ENCODE results near the gene DPPA4.
"Not testable (repeated sequence)": the region's sequence is repeated elsewhere in the genome, so short reads cannot be mapped to it uniquely, and the experiment has no call there.

DPPA4 gene

GRCh38 chr3:109337393-109337792 is at the start of gene DPPA4:
Gene DPPA4, minus strand, starts transcription at chr3:109337546. Its CDS starts 29 bp downstream, at chr3:109337517.
- DNase-seq: no peak

- no peak for DNase-seq
Observed at GRCh38 chr3:109385442-109386318, 48.3 kb upstream of the DPPA4 start.

GRCh38 chr3:109384164-109384563 is 46.8 kb upstream of the DPPA4 start:
- no peak for DNase-seq

GRCh38 chr3:109382588-109382987 is 45.2 kb upstream of the DPPA4 start:
- no peak for DNase-seq

GRCh38 chr3:109375975-109376374 is 38.6 kb upstream of the DPPA4 start:
- no peak for DNase-seq

GRCh38 chr3:109374434-109374833 is 37.1 kb upstream of the DPPA4 start:
- DNase-seq: not testable (repeated sequence)

- DNase-seq: no peak
Observed at GRCh38 chr3:109373933-109374332, 36.6 kb upstream of the DPPA4 start.

- DNase-seq: no peak
Observed at GRCh38 chr3:109372639-109373038, 35.3 kb upstream of the DPPA4 start.

GRCh38 chr3:109369510-109369909 is 32.2 kb upstream of the DPPA4 start:
- DNase-seq: no peak

GRCh38 chr3:109364088-109364487 is 26.7 kb upstream of the DPPA4 start:
- no peak for DNase-seq

GRCh38 chr3:109363634-109364033 is 26.3 kb upstream of the DPPA4 start:
- DNase-seq: no peak

GRCh38 chr3:109362823-109363222 is 25.5 kb upstream of the DPPA4 start:
- DNase-seq: no peak

GRCh38 chr3:109358809-109359208 is 21.5 kb upstream of the DPPA4 start:
- not testable (repeated sequence) for DNase-seq

- no peak for DNase-seq
Observed at GRCh38 chr3:109356442-109357155, 19.3 kb upstream of the DPPA4 start.

GRCh38 chr3:109355625-109356441 is 18.5 kb upstream of the DPPA4 start:
- no peak for DNase-seq

GRCh38 chr3:109353057-109353456 is 15.7 kb upstream of the DPPA4 start:
- no peak for DNase-seq

GRCh38 chr3:109351231-109351630 is 13.9 kb upstream of the DPPA4 start:
- DNase-seq: no peak

GRCh38 chr3:109346770-109347295 is 9.5 kb upstream of the DPPA4 start:
- DNase-seq: no peak

GRCh38 chr3:109346099-109346498 is 8.8 kb upstream of the DPPA4 start:
- no peak for DNase-seq

- DNase-seq: no peak
Observed at GRCh38 chr3:109339714-109340648, 2.6 kb upstream of the DPPA4 start.

GRCh38 chr3:109339197-109339596 is 1.9 kb upstream of the DPPA4 start:
- no peak for DNase-seq

GRCh38 chr3:109338322-109338721 is 976 bp upstream of the DPPA4 start:
- no peak for DNase-seq
